SH-SY5Y (cell line): ENCODE results near the gene HOXA10.

ENCODE experiments used
- GATA2 ChIP-seq: IDR thresholded peaks from 2 replicates; pipeline ENCODE4 v1.6.1; 2011; ENCODE audit warnings: mild to moderate bottlenecking, low read depth, low read length
- GATA3 ChIP-seq: IDR thresholded peaks from 2 replicates; pipeline ENCODE4 v1.6.1; 2011; ENCODE audit warnings: low read depth, mild to moderate bottlenecking, low read length, moderate library complexity

DNA sequence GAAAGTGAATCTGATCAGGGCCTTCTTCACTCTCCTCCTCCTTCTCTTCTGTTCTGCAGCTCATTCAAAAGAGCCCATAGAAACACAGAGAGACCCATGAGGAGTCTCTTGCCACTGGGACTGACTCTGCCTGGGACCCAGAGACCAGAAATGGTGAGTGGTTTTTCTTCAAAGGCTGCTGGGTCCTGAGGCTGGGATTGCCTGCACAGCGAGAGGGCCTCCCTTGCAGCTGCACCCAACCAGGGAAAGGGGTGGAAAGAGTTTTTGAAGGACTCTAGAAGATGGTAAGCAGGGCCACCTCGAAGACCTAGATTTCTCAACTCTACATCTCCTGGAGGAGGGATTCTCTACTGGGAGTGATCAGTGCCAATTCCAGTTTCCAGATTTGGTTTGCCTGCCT lies 41.2 kb upstream of the HOXA10 start:
- TF ChIP-seq GATA2 = no peak
- no peak for TF ChIP-seq GATA3
